Midbrain (tissue), 1 donor: ENCODE results near the gene ARNT2.

Source experiments
- DNase-seq: peaks from one replicate; lab custom pipeline; 2025; lab: John Stamatoyannopoulos, UW

The ARNT2 gene

DNA sequence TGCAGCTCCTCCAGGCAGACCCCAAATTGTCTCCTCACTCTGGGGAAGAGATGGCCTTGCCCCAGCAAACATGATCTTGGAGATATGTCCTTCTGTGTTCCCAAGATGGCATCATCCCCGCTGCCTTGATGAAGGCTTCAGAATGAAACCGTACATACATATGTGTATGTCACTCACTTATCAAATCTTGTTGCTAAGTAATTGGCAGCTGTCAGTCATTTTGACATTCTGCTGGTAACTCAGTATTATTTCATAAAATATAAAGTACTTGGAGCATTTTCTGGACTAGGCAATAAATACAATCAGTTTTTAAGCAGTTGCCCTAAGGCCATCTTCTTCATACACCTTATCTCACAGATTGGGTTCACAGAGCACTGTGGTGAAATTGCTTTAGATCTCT is 62.4 kb downstream of the ARNT2 start:
- DNase-seq, result no peak

DNA sequence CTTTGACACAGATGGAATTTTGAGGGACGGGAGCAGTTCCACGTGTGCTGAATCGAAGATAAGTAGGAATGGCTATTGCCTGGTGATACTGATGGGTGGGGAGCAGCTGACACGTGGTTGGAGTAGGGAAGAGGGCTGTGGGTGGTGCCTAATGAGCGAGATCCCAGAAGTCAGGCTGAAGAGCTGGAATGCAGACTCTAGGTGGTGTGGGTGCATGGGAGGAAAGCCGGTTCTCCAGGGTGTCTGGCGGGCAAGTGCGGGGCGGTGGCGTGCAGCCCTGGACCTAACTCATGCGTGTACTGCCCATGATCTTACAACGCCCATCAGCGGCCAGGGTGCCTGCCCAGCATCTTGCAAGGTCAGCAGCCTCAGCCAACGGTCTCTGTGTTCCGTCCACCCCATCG is 63.1 kb downstream of the ARNT2 start:
- no peak for DNase-seq

GRCh38 chr15:80468796-80469195 is 64.6 kb downstream of the ARNT2 start:
- no peak for DNase-seq

GRCh38 chr15:80471881-80472280 is 67.7 kb downstream of the ARNT2 start:
- no peak for DNase-seq

- peak; percentile 38 for DNase-seq
Observed at GRCh38 chr15:80473286-80474223, 69.4 kb downstream of the ARNT2 start.

DNA sequence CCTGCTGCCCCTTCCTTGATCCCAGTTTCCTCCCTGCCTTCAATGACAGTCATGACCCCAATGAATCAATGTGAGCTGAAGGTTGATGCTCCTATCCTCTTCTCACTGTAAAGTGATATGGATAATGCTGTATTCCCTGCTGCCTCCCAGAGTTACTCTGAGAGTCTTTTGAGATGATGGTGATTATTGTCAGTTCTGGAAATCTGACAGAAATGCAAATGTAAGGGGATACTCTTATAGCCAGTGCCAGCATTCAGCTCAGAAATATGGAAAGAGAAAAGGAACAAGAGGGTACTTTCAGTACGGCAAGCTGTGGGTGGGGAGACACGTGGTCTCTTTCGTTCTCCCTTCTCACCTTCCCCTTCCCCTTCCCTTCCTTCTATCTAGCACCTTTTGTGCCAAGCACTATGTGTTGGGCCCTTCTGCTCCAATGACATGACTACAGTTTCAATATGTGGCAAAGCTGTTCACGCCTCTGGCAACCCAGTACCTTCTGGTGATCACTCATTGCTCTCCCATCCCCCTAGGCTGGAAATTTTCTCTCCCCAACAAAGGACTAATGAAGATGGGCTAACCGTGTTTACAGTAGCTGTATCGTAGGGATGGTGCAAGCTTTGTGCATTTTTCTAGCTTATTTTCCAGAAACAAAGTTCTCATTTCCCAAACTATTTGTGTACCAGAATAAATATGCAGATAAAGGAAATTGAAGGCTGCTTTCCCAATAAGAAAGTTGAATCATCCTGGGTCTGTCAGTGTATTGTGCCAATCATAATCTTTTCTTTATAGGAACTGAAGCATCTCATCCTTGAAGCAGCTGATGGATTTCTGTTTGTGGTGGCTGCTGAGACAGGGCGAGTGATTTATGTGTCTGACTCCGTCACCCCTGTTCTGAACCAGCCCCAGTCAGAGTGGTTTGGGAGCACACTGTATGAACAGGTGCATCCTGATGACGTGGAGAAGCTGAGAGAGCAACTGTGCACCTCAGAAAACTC is 70.3 kb downstream of the ARNT2 start:
- no peak for DNase-seq

- DNase-seq, result no peak
Observed at GRCh38 chr15:80475572-80475971, 71.4 kb downstream of the ARNT2 start.

DNA sequence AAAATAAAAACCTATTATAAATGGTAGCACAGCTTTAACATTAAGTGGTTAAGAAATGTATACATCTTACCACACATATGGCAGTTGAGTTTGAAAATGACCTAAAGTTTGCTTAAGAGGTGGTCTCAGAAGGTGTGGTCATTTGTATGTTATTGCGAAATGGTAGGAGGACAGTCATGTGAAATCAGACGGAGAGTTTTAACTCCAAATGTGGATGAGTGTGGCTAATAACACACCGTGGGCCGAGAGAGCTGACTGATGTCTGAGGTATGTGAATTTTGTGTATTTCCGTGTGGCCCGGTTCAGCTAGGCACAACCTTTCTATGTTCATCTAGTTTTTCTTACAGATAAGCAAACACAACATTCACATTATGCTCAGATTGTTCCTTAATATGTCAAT is 71.9 kb downstream of the ARNT2 start:
- DNase-seq, result no peak

DNA sequence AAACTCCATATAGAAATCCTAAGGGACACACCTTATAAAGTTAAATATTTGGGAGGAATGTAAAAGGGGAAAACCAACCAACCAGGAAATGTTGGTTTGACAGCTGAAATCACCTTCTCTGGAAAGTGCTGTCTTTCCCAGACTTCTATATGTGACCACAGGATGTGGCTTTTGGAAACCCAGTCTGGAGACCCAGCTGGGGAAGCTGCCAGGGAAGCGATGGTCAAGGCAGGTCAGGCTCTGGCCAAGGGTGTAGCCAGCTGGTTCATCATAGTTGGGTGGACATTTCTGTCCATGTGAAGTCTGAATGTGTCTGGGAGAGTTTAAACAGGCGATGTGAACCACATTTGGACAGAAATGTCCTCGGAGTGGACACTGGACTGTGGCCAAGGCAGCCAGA is 73.9 kb downstream of the ARNT2 start:
- no peak for DNase-seq

- no peak for DNase-seq
Observed at GRCh38 chr15:80479191-80479590, 75.0 kb downstream of the ARNT2 start.

DNA sequence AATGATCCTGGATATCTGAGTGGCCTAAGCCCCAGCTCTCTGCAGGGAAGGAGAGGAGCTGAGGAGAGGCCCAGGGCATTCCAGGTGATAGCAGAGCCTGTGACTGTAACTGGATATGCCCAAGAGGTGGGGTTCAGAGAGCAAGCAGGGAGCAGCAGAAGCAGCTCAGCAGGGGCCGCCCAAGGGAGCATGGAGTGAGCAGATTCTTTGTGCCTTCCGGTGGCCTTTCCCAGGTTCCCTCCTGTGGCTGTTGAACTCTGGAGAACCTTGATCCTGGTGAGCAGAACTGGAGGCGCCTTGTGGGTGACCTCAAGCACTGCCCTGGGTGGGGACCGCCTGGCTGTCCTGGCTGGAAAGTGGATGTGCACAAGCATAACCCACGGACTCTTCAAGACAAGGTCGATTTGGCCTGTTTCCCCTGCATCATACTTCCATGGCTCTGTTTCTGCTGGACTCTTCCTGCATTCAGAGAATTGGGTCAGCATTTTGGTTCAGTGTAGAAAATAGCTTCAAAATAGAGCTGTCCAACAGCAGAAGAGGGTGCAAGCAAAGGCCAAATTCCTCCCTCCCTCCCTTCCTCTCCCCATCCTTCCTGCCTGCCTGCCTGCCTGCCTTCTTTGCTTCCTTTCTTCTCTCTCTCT is 76.1 kb downstream of the ARNT2 start:
- DNase-seq, result no peak

- DNase-seq, result no peak
Observed at GRCh38 chr15:80480909-80481308, 76.7 kb downstream of the ARNT2 start.

DNA sequence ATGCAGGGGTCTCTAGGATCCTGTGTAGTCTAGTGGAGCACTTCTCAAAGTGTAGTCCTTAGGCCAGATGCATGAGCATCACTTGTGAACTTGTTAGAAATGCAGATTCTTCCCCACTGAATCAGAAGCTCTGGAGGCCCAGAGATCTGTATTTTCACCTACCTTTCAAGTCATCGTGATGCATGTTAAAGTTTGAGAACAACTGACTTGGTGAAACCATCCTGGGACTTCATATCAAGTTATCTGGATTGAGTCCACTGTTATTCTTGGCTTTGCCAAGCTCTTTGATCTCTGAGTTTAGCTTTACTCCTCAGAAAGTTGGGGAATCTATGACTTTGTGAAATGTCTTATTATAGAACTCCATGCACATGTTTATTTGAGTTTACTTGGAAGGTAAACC is 78.5 kb downstream of the ARNT2 start:
- no peak for DNase-seq

DNA sequence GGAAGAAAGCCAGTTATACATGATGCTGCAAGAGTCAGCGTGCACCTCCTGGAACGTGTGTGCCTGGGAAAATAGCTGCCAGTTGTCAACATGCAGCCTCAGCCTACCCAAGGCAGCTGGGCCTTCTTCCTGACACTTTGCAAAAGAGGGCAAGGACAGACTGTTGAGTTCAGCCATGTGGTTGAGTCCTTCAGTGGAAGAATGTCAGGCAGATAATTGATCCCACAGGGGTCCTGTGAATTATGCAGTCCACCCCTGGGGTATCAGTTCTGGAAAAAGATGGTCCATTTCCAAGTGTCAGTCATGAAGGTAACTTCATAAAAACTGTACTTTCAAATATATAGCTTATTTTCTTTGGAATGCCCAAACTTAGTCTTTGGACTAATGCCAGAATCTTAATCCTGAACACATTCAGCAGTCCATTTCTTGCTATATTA is 79.6 kb downstream of the ARNT2 start:
- DNase-seq, result no peak

DNA sequence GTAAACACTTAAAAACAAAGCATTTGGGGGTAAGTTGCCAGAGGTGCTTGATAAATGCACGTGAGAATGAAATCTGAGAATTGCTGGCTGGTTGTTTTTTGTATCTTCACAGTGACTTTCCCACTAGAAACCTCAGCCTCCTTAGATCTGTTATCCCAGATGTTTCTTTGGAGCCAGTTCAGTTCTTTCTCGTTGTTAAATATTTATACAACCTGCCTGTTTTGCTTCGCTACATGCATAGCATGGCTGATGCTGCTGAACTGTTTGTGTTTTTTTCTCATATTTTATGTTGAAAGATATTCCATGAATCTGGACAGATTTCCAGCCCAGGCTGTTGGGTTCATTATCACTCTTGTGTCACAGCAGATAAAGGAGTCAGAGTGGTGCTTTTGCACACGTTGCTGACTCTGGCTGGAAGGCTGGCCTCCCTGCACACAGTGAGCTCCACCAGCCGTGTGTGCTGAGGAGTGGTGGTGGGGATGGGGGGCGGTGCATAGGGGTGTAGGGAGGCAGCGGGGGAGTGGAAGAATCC is 80.2 kb downstream of the ARNT2 start:
- DNase-seq, result no peak

DNA sequence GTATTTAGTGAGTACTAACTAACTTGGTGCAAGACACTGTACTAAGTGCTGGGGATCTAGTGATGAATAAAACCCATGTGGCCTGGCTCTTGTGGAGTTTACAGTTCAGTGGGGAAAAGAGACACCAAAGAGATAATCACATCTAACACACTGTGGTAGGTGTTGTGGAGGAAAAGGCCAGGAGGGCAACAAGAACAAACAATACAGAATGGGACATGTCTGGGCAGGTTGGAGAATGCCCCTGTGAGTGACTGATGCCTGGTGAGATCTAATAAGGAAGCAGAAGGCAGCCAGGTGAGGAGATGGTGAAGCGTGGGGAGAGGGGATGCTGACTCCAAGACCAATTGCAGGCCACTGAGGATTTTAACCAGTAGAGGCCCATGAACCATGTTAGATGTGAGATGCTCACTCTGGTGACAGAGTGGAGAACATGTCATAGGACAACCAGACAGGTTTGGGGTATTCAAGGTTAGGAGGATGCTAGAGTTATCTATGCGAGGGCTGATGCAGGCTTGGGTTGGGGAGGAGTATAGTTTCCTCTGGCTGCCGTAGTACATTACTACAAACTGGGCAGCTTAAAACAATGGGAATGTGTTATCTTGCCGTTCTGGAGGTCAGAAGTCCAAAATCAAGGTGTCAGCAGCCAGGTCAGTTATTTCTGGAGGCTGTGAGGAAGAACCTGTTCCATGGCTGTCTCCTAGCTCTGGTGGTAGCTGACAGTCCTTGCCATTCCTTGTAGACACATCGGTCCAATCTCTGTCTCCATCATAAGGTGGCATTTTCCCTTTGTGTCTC is 81.4 kb downstream of the ARNT2 start:
- no peak for DNase-seq

GRCh38 chr15:80487839-80488390 is 83.7 kb downstream of the ARNT2 start:
- no peak for DNase-seq

DNA sequence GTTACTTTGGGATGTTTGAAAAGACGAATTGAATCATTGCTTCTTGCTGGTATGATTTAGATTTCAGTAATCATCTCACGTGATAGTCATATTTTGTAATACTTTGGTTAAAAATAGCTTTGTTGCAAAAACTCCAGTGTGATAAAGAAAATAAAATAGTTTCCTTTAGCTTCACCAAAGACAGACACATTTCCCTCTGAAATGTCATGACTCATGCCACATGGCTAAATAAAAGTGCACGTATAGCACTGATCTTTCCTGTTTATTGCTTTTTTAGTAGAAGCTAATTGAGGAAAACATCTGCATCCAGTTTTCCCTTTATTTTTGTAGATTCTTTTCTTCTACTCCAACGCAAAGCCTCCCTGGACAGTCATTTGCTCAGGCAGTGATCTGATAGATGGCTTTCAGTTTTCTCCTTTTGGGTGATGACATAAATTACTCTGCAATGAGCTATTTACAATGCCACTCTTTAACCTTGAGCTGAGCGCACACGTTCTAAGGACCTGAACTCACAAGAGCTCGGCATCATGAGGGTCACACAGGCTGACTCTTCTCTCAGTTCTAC is 84.9 kb downstream of the ARNT2 start:
- DNase-seq, result no peak

- no peak for DNase-seq
Observed at GRCh38 chr15:80490431-80490990, 86.3 kb downstream of the ARNT2 start.
